ENCODE results near the gene HUWE1. TPM values are rescaled to one million over a fixed set of nuclear protein-coding genes. Genes with fewer than 3 reads are reported as not detected.

HUWE1 gene
- total RNA-seq, 1 donor from 2014 or later, result 130 TPM

GRCh38 chrX:53580742-53581504 is 105.6 kb downstream of the HUWE1 start:
- Histone ChIP-seq H3K36me3 (peaks cover 69% of the 10 kb centered on the region), H3K4me1 (no peaks in the 10 kb centered on the region), H3K27me3 (ENCODE audit: low read depth) (no peaks in the 10 kb centered on the region), H3K9me3 (replicated peaks) (no peaks in the 10 kb centered on the region), H3K4me3 (no peak overlapping the region), H3K27ac (replicated peaks) (no peak overlapping the region)
- no peak for TF ChIP-seq CTCF (IDR thresholded peaks at IDR 0.05; ENCODE audit: borderline replicate concordance)
- intact Hi-C loops (cut with micrococcal nuclease), result no loop called here
- DNase-seq, result peak; percentile 14

GRCh38 chrX:53571494-53571893 is 115.0 kb downstream of the HUWE1 start:
- Histone ChIP-seq H3K4me1 (no peaks in the 10 kb centered on the region), H3K9me3 (replicated peaks) (no peaks in the 10 kb centered on the region), H3K36me3 (peaks cover 78% of the 10 kb centered on the region), H3K4me3 (no peak overlapping the region), H3K27ac (replicated peaks) (no peak overlapping the region), H3K27me3 (ENCODE audit: low read depth) (no peaks in the 10 kb centered on the region)
- no peak for DNase-seq
- intact Hi-C loops (cut with micrococcal nuclease), result no loop called here
- no peak for TF ChIP-seq CTCF (IDR thresholded peaks at IDR 0.05; ENCODE audit: borderline replicate concordance)

- Histone ChIP-seq H3K27ac (replicated peaks) (no peak overlapping the region), H3K4me3 (no peak overlapping the region), H3K36me3 (peaks cover 78% of the 10 kb centered on the region), H3K4me1 (no peaks in the 10 kb centered on the region), H3K9me3 (replicated peaks) (no peaks in the 10 kb centered on the region), H3K27me3 (ENCODE audit: low read depth) (no peaks in the 10 kb centered on the region)
- TF ChIP-seq CTCF (IDR thresholded peaks at IDR 0.05; ENCODE audit: borderline replicate concordance), result no peak
- DNase-seq, result no peak
- intact Hi-C loops (cut with micrococcal nuclease), result loop anchor here (10.0 kb wide), 1 partner anchor 51 kb away; no protein-coding TSS in a partner anchor
Observed at GRCh38 chrX:53563324-53563723, 123.2 kb downstream of the HUWE1 start.

GRCh38 chrX:53561912-53562311 is 124.6 kb downstream of the HUWE1 start:
- H3K27ac ChIP-seq (replicated peaks), result no peak overlapping the region
- no peak for DNase-seq
- H3K4me1 ChIP-seq, result no peaks in the 10 kb centered on the region
- H3K27me3 ChIP-seq (ENCODE audit: low read depth), result no peaks in the 10 kb centered on the region
- H3K4me3 ChIP-seq, result no peak overlapping the region
- no peaks in the 10 kb centered on the region for H3K9me3 ChIP-seq (replicated peaks)
- no peak for TF ChIP-seq CTCF (IDR thresholded peaks at IDR 0.05; ENCODE audit: borderline replicate concordance)
- intact Hi-C loops (cut with micrococcal nuclease), result loop anchor here (10.0 kb wide), 1 partner anchor 53 kb away; no protein-coding TSS in a partner anchor
- H3K36me3 ChIP-seq, result peaks cover 86% of the 10 kb centered on the region

- no peaks in the 10 kb centered on the region for H3K9me3 ChIP-seq (replicated peaks)
- H3K27me3 ChIP-seq (ENCODE audit: low read depth), result no peaks in the 10 kb centered on the region
- H3K4me1 ChIP-seq, result no peaks in the 10 kb centered on the region
- H3K27ac ChIP-seq (replicated peaks), result no peak overlapping the region
- intact Hi-C loops (cut with micrococcal nuclease), result no loop called here
- no peak for DNase-seq
- peaks cover 73% of the 10 kb centered on the region for H3K36me3 ChIP-seq
- no peak overlapping the region for H3K4me3 ChIP-seq
- TF ChIP-seq CTCF (IDR thresholded peaks at IDR 0.05; ENCODE audit: borderline replicate concordance), result no peak
Observed at GRCh38 chrX:53558646-53559045, 127.9 kb downstream of the HUWE1 start.

All from left ventricle myocardium inferior (tissue), 1 donor.